Naive thymus-derived CD4-positive, alpha-beta T cell (primary cell): ENCODE measurements around the gene COQ10A. TPM values are rescaled to one million over a fixed set of nuclear protein-coding genes. Genes with fewer than 3 reads are reported as not detected.

Experiments used
- ATAC-seq: fragments of 150-1000 bp; cut with Tn5 transposase; 2 replicates; pipeline ENCODE4 v1.10.0; 2021; ENCODE audit warnings: mild to moderate bottlenecking, moderate library complexity
- CTCF ChIA-PET: fragments of 350-600 bp; sonication (Branson Sonifier 250); formaldehyde crosslinking; loops from one replicate; lab custom pipeline; 2021; ENCODE audit warnings: antibody characterized with exemption; lab: Charles Lee
- POLR2A ChIA-PET: fragments of 350-600 bp; sonication (Branson Sonifier 250); formaldehyde crosslinking; loops from one replicate; lab custom pipeline; 2021; ENCODE audit warnings: antibody characterized with exemption, inconsistent platforms; lab: Charles Lee
- DNase-seq, 9 donors: peaks; one replicate each; pipeline versions ENCODE4 v3.0.0 to v3.0.0-alpha.2; 2020 to 2022; ENCODE audit warnings: mixed read lengths in 1 of 9
- H3K27ac ChIP-seq: one replicate; pipeline ENCODE4 v1.7.0; 2013; ENCODE audit warnings: mild to moderate bottlenecking, low read depth, low read length, moderate library complexity
- H3K27me3 ChIP-seq, 2 donors: one replicate each; pipeline ENCODE4 v1.7.0; 2013; ENCODE audit warnings: low read length in 2 of 2, mild to moderate bottlenecking in 2 of 2, moderate library complexity in 2 of 2; ENCODE audit not compliant: control insufficient read depth in 2 of 2, insufficient read depth in 2 of 2
- H3K36me3 ChIP-seq, 3 experiments: 1 replicate in 2 of 3; 2 replicates in 1 of 3; pipeline ENCODE4 v1.7.0; 2013; ENCODE audit warnings: low read length in 3 of 3, mild to moderate bottlenecking in 3 of 3, moderate library complexity in 1 of 3; ENCODE audit not compliant: insufficient read depth in 3 of 3, control insufficient read depth in 2 of 3
- H3K4me1 ChIP-seq, 2 donors: one replicate each; pipeline ENCODE4 v1.7.0; 2013; ENCODE audit warnings: low read length in 2 of 2, mild to moderate bottlenecking in 2 of 2, moderate library complexity in 1 of 2; ENCODE audit not compliant: control insufficient read depth in 2 of 2, insufficient read depth in 2 of 2
- H3K4me3 ChIP-seq: 2 replicates; pipeline ENCODE4 v1.7.0; 2013; ENCODE audit warnings: mild to moderate bottlenecking, low read length
- H3K9me3 ChIP-seq, 3 experiments: 1 replicate in 2 of 3; 2 replicates in 1 of 3; pipeline ENCODE4 v1.7.0; 2013; ENCODE audit warnings: low read length in 3 of 3; ENCODE audit not compliant: control insufficient read depth in 2 of 3
- H3K27ac Mint-ChIP-seq, 9 donors: one replicate each; pipeline ENCODE4 v1.8.0; 2020 to 2022; ENCODE audit warnings: mixed read lengths in 9 of 9, mild to moderate bottlenecking in 8 of 9, moderate library complexity in 5 of 9, inconsistent platforms in 2 of 9
- H3K27me3 Mint-ChIP-seq, 5 donors: one replicate each; pipeline ENCODE4 v1.8.0; 2021 to 2022; ENCODE audit warnings: mixed read lengths in 5 of 5, mild to moderate bottlenecking in 1 of 5
- H3K36me3 Mint-ChIP-seq, 5 donors: one replicate each; pipeline ENCODE4 v1.8.0; 2020 to 2022; ENCODE audit warnings: mixed read lengths in 5 of 5, mild to moderate bottlenecking in 3 of 5, inconsistent platforms in 1 of 5
- H3K4me1 Mint-ChIP-seq, 7 donors: one replicate each; pipeline ENCODE4 v1.8.0; 2020 to 2022; ENCODE audit warnings: mixed read lengths in 7 of 7, mild to moderate bottlenecking in 3 of 7, inconsistent platforms in 1 of 7
- H3K4me3 Mint-ChIP-seq, 10 donors: one replicate each; pipeline ENCODE4 v1.8.0; 2020 to 2022; ENCODE audit warnings: mild to moderate bottlenecking in 10 of 10, mixed read lengths in 10 of 10, moderate library complexity in 6 of 10, inconsistent platforms in 2 of 10
- H3K9me3 Mint-ChIP-seq, 11 donors: one replicate each; pipeline ENCODE4 v1.8.0; 2020 to 2022; ENCODE audit warnings: mixed read lengths in 11 of 11, mild to moderate bottlenecking in 4 of 11, inconsistent platforms in 1 of 11, moderate library complexity in 1 of 11
- intact Hi-C, 2 donors: fragments of 100-400 bp; cut with micrococcal nuclease; formaldehyde crosslinking; loops; one replicate each; pipeline ENCODE4 v1.15.1; 2023
- polyA plus RNA-seq, 2 donors: library from polyadenylated mRNA; unstranded; fragments of 300-500 nt; fragmentation: Illumina TruSeq; gene quantifications; one replicate each; pipeline ENCODE4 v1.2.3, GENCODE V29; 2021
- total RNA-seq, 6 experiments: library from RNA in 5 of 6; stranded (reverse) in 5 of 6; gene quantifications; 1 replicate in 5 of 6; 2 replicates in 1 of 6; pipeline ENCODE4 v1.2.3 and lab custom pipeline; 2021 to 2026

COQ10A gene
- total and polyA plus RNA-seq, 7 experiments from 2014 or later = 9.7 to 39.4 (median 29.7) TPM

GRCh38 chr12:56297400-56297799 is 30.7 kb downstream of the COQ10A start:
- ChIA-PET CTCF (interaction anchor here (0.9 to 1.0 kb wide), 2 partner anchors 78 to 166 kb away, joined by 3 read pairs; no protein-coding TSS in a partner anchor), POLR2A (interaction anchor here (0.6 to 3.6 kb wide), 5 partner anchors 11 to 167 kb away, joined by 3 to 18 read pairs (median 4); partner anchors contain the start of gene RNF41)

GRCh38 chr12:56298828-56299227 is 32.1 kb downstream of the COQ10A start:
- Histone ChIP-seq H3K27me3 (no peaks in the 10 kb centered on the region), H3K4me3 (peak overlapping the region; percentile 73), H3K9me3 (no peaks in the 10 kb centered on the region), H3K36me3 (peaks cover 0 to 15% (median 0%) of the 10 kb centered on the region in 3 experiments), H3K4me1 (peaks cover 26 to 48% of the 10 kb centered on the region in 2 donors), H3K27ac (peak overlapping the region; percentile 94)
- intact Hi-C loops = no loop called here
- H3K4me1 Mint-ChIP-seq = peaks cover 27 to 67% (median 55%) of the 10 kb centered on the region in 7 donors
- no peaks in the 10 kb centered on the region for H3K9me3 Mint-ChIP-seq
- peaks cover 0 to 14% (median 4%) of the 10 kb centered on the region in 5 donors for H3K36me3 Mint-ChIP-seq
- H3K4me3 Mint-ChIP-seq = peak overlapping the region; percentile 93 to 100 (median 96)
- CTCF ChIA-PET = interaction anchor here (0.8 to 1.9 kb wide), 3 partner anchors 165 to 561 kb away, joined by 3 to 5 read pairs (median 3); no protein-coding TSS in a partner anchor
- ATAC-seq (no peak), DNase-seq (peak in 1 of 9 donors; percentile 2)
- H3K27me3 Mint-ChIP-seq = no peaks in the 10 kb centered on the region
- peak overlapping the region; percentile 93 to 99 (median 96) for H3K27ac Mint-ChIP-seq
- POLR2A ChIA-PET = interaction anchor here (0.6 to 3.6 kb wide), 10 partner anchors 9 to 197 kb away, joined by 3 to 18 read pairs (median 4); partner anchors contain the start of genes RNF41, SMARCC2 and STAT2

More at GRCh38 chr12:56297400-56297799, 30.7 kb downstream of the COQ10A start:
- Histone ChIP-seq H3K36me3 (peaks cover 0 to 17% (median 3%) of the 10 kb centered on the region in 3 experiments), H3K4me1 (peaks cover 26 to 48% of the 10 kb centered on the region in 2 donors), H3K9me3 (no peaks in the 10 kb centered on the region), H3K27ac (no peak overlapping the region), H3K27me3 (no peaks in the 10 kb centered on the region), H3K4me3 (no peak overlapping the region)
- Mint-ChIP-seq H3K9me3 (no peaks in the 10 kb centered on the region), H3K4me1 (peaks cover 30 to 73% (median 61%) of the 10 kb centered on the region in 7 donors), H3K27ac (peak overlapping the region in 6 of 9 donors; percentile 6 to 96 (median 44)), H3K27me3 (no peaks in the 10 kb centered on the region), H3K36me3 (peaks cover 0 to 16% (median 4%) of the 10 kb centered on the region in 5 donors), H3K4me3 (peak overlapping the region in 8 of 10 donors; percentile 29 to 100 (median 61))
- ATAC-seq (no peak), DNase-seq (no peak)
- intact Hi-C loops = no loop called here

GRCh38 chr12:56299308-56299852 is 32.6 kb downstream of the COQ10A start:
- Histone ChIP-seq H3K36me3 (peaks cover 0 to 11% (median 0%) of the 10 kb centered on the region in 3 experiments), H3K9me3 (no peaks in the 10 kb centered on the region), H3K27me3 (no peaks in the 10 kb centered on the region), H3K4me3 (peak overlapping the region; percentile 73), H3K4me1 (peaks cover 26 to 48% of the 10 kb centered on the region in 2 donors), H3K27ac (peak overlapping the region; percentile 94)
- DNase-seq (peak in 6 of 9 donors; percentile 36 to 60 (median 50)), ATAC-seq (no peak)
- intact Hi-C loops = no loop called here
- ChIA-PET CTCF (interaction anchor here (0.6 to 1.9 kb wide), 4 partner anchors 110 to 1293 kb away, joined by 3 to 5 read pairs (median 4); partner anchors contain the start of gene SMARCC2), POLR2A (interaction anchor here (0.6 to 3.6 kb wide), 10 partner anchors 10 to 225 kb away, joined by 3 to 18 read pairs (median 4); partner anchors contain the start of genes RNF41, SMARCC2, STAT2 and ZC3H10)
- H3K9me3 Mint-ChIP-seq = no peaks in the 10 kb centered on the region
- no peaks in the 10 kb centered on the region for H3K27me3 Mint-ChIP-seq
- H3K4me3 Mint-ChIP-seq = peak overlapping the region; percentile 93 to 100 (median 96)
- H3K27ac Mint-ChIP-seq = peak overlapping the region; percentile 93 to 99 (median 96)
- H3K36me3 Mint-ChIP-seq = peaks cover 0 to 14% (median 4%) of the 10 kb centered on the region in 5 donors
- H3K4me1 Mint-ChIP-seq = peaks cover 27 to 61% (median 53%) of the 10 kb centered on the region in 7 donors

GRCh38 chr12:56299853-56300643 is 33.3 kb downstream of the COQ10A start, which contains the start of gene CS:
Gene CS (minus strand): TSS chr12:56300330. CDS start chr12:56300201, 129 bp downstream.
- intact Hi-C loops = loop anchor here (1.0 to 2.0 kb wide), 24 partner anchors 9 to 561 kb away; partner anchors contain the start of genes STAT2 (in 2 of the 2), TIMELESS (in 2 of the 2), ANKRD52 (in 1 of the 2) and COQ10A (in 1 of the 2)
- CTCF ChIA-PET = interaction anchor here (0.6 to 1.9 kb wide), 4 partner anchors 16 to 1292 kb away, joined by 4 to 5 read pairs (median 4); partner anchors contain the start of genes CNPY2 and SMARCC2

GRCh38 chr12:56300644-56301464 is 34.1 kb downstream of the COQ10A start:
- Histone ChIP-seq H3K4me3 (peak overlapping the region; percentile 73), H3K9me3 (no peaks in the 10 kb centered on the region), H3K4me1 (peaks cover 26 to 48% of the 10 kb centered on the region in 2 donors), H3K36me3 (peaks cover 0 to 18% (median 0%) of the 10 kb centered on the region in 3 experiments), H3K27me3 (no peaks in the 10 kb centered on the region), H3K27ac (peak overlapping the region; percentile 94)
- Mint-ChIP-seq H3K4me1 (peaks cover 27 to 58% (median 53%) of the 10 kb centered on the region in 7 donors), H3K27me3 (no peaks in the 10 kb centered on the region), H3K36me3 (peaks cover 0 to 16% (median 8%) of the 10 kb centered on the region in 5 donors), H3K27ac (peak overlapping the region; percentile 93 to 99 (median 97)), H3K9me3 (no peaks in the 10 kb centered on the region), H3K4me3 (peak overlapping the region; percentile 93 to 100 (median 96))
- DNase-seq (peak in 1 of 9 donors; percentile 4), ATAC-seq (no peak)
- POLR2A ChIA-PET = interaction anchor here (0.6 to 3.6 kb wide), 9 partner anchors 11 to 198 kb away, joined by 3 to 18 read pairs (median 3); partner anchors contain the start of genes RNF41 and TIMELESS
- CTCF ChIA-PET = interaction anchor here (0.6 to 1.1 kb wide), 3 partner anchors 15 to 462 kb away, joined by 3 to 4 read pairs (median 3); partner anchors contain the start of gene CNPY2
- intact Hi-C loops = loop anchor here (1.0 to 2.0 kb wide), 24 partner anchors 10 to 562 kb away; partner anchors contain the start of genes STAT2 (in 2 of the 2), TIMELESS (in 2 of the 2), ANKRD52 (in 1 of the 2) and COQ10A (in 1 of the 2)

More at GRCh38 chr12:56299853-56300643, 33.3 kb downstream of the COQ10A start, which contains the start of gene CS:
- POLR2A ChIA-PET = interaction anchor here (0.6 to 3.6 kb wide), 10 partner anchors 10 to 226 kb away, joined by 3 to 18 read pairs (median 5); partner anchors contain the start of genes RNF41, SMARCC2, STAT2 and ZC3H10
- peak within 1 kb of the TSS; percentile 73 for H3K4me3 ChIP-seq
- Mint-ChIP-seq H3K4me1 (peaks cover 27 to 58% (median 53%) of the 10 kb centered on the region in 7 donors), H3K4me3 (peak within 1 kb of the TSS; percentile 93 to 100 (median 96)), H3K27me3 (no peaks in the 10 kb centered on the region), H3K9me3 (no peaks in the 10 kb centered on the region), H3K36me3 (peaks cover 0 to 16% (median 6%) of the 10 kb centered on the region in 5 donors), H3K27ac (peak within 1 kb of the TSS; percentile 93 to 99 (median 97))
- H3K36me3 ChIP-seq = peaks cover 0 to 12% (median 0%) of the 10 kb centered on the region in 3 experiments
- H3K4me1 ChIP-seq = peaks cover 26 to 48% of the 10 kb centered on the region in 2 donors
- no peaks in the 10 kb centered on the region for H3K9me3 ChIP-seq
- H3K27me3 ChIP-seq = no peaks in the 10 kb centered on the region
- peak within 1 kb of the TSS; percentile 94 for H3K27ac ChIP-seq
- ATAC-seq = peak; percentile 98
- DNase-seq = peak; percentile 95 to 99 (median 98)
